IPS-18a (cell line): Measurements from ENCODE around the gene TRMU.

Experiments used
- H3K27ac ChIP-seq: one replicate; pipeline ENCODE4 v1.5.1; 2013; ENCODE audit warnings: low read length
- H3K27me3 ChIP-seq: one replicate; pipeline ENCODE4 v1.6.1; 2013; ENCODE audit warnings: mild to moderate bottlenecking, low read length; ENCODE audit not compliant: control insufficient read depth, insufficient read depth
- H3K36me3 ChIP-seq: one replicate; pipeline ENCODE4 v1.6.1; 2013; ENCODE audit warnings: low read depth, low read length; ENCODE audit not compliant: control insufficient read depth
- H3K4me1 ChIP-seq: one replicate; pipeline ENCODE4 v1.6.1; 2013; ENCODE audit warnings: low read depth, low read length; ENCODE audit not compliant: control insufficient read depth
- H3K4me3 ChIP-seq: one replicate; pipeline ENCODE4 v1.5.1; 2013; ENCODE audit warnings: low read length
- H3K9ac ChIP-seq: one replicate; pipeline ENCODE4 v1.6.1; 2013; ENCODE audit warnings: mild to moderate bottlenecking, low read length, moderate library complexity
- H3K9me3 ChIP-seq: one replicate; pipeline ENCODE4 v1.6.1; 2013; ENCODE audit warnings: low read depth, low read length; ENCODE audit not compliant: control insufficient read depth

TRMU gene

GRCh38 chr22:46362203-46362933 is 26.9 kb downstream of the TRMU start:
- no peak overlapping the region for H3K9ac ChIP-seq
- no peak overlapping the region for H3K27ac ChIP-seq
- H3K4me3 ChIP-seq = no peak overlapping the region
- H3K4me1 ChIP-seq = no peaks in the 10 kb centered on the region
- H3K36me3 ChIP-seq = peaks cover 4% of the 10 kb centered on the region
- no peaks in the 10 kb centered on the region for H3K9me3 ChIP-seq
- no peaks in the 10 kb centered on the region for H3K27me3 ChIP-seq

DNA sequence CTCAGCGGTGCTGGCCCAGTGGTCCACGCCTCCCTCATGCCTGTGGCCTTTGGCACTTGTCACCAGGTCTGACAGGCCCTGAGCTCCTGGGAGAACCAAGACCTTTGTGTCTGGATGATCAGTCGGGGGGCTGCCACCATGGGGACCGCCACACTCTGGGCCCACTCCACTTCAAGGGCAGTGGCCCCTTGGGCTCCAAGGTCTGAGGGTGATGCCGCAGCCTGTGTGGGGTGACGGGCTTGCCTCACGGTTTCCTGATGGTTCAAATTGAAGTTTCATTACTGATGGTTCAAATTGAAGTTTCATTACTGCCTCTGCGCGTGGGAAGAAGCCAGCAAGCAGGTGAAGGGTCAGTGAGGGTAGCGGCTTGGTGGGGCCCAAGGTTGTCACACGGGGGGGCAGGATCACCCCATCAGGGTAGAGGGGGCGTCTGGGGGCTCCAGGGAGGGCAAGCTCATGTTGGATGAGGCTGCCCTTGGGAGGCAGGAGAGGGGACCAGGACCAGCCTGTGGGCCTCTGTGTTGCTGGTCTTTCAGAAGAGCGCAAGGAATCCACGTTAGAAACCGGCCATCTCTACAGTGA is 27.5 kb downstream of the TRMU start:
- Histone ChIP-seq H3K27me3 (no peaks in the 10 kb centered on the region), H3K9me3 (no peaks in the 10 kb centered on the region), H3K4me1 (peaks cover 2% of the 10 kb centered on the region), H3K4me3 (no peak overlapping the region), H3K9ac (no peak overlapping the region), H3K27ac (no peak overlapping the region), H3K36me3 (peaks cover 3% of the 10 kb centered on the region)

DNA sequence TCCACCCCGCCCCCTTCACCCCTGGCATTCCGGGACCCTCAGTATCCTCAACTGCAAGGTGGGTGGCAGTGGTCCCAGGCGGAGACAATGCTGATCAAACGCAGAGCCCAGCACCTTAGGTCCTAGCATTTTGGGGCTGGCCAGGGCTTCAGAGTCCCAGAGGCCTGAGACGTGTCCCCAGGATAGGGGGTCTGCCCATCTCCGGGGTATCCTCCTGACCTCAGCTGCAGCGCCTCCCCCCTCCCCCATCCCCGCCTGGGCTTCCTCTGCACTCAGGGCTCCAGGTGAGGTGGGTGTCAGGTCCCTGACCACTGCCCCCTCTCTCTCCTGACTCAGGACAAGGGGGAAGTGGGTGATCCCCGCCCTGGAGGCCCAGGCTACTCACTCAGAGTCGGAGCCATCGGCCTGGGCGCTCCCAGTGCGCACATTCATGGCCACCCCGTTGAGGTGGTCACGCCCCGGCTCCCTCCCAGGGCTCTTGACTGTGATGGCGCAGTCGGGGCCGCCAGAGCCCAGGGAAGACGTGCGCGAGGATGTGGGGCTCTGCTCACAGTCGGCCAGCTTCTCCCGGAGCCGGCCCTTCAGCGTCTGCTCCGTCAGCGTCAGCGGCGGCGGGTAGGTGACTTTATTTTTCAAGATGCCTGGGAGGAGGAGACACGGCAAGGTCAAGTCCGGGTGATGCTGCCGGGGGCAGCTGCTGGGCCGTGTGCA is 28.3 kb downstream of the TRMU start:
- Histone ChIP-seq H3K4me1 (peaks cover 3% of the 10 kb centered on the region), H3K27ac (no peak overlapping the region), H3K9ac (no peak overlapping the region), H3K27me3 (no peaks in the 10 kb centered on the region), H3K4me3 (no peak overlapping the region), H3K36me3 (no peaks in the 10 kb centered on the region), H3K9me3 (no peaks in the 10 kb centered on the region)

- Histone ChIP-seq H3K4me3 (no peak overlapping the region), H3K27me3 (no peaks in the 10 kb centered on the region), H3K36me3 (no peaks in the 10 kb centered on the region), H3K27ac (no peak overlapping the region), H3K9me3 (no peaks in the 10 kb centered on the region), H3K4me1 (peaks cover 3% of the 10 kb centered on the region), H3K9ac (no peak overlapping the region)
Measured at GRCh38 chr22:46364341-46365165, 29.0 kb downstream of the TRMU start.

DNA sequence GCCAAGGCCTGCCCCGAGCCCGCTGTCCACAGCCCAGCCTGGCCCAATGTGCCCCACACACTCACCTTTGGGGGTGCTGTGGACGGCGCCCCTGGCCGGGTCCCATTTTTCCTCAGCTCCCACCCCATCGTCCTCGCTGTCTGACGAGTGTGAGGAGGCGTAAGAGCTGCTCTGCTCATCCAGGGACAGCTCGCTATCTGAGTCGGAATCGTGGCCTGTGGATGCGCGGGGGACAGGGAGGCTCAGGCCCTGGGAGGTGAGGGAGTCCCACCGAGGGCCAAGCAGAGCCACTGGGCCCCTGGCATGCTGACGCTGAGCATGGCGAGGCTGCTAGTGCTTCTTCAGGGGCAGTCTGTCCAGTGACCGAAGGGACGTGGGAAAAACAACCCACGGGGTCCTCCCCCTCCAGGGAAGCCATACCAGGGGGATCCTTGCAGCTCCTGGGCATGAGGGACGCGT is 29.7 kb downstream of the TRMU start:
- no peaks in the 10 kb centered on the region for H3K36me3 ChIP-seq
- H3K27ac ChIP-seq = no peak overlapping the region
- peaks cover 3% of the 10 kb centered on the region for H3K4me1 ChIP-seq
- H3K27me3 ChIP-seq = no peaks in the 10 kb centered on the region
- H3K9me3 ChIP-seq = no peaks in the 10 kb centered on the region
- H3K9ac ChIP-seq = no peak overlapping the region
- no peak overlapping the region for H3K4me3 ChIP-seq

DNA sequence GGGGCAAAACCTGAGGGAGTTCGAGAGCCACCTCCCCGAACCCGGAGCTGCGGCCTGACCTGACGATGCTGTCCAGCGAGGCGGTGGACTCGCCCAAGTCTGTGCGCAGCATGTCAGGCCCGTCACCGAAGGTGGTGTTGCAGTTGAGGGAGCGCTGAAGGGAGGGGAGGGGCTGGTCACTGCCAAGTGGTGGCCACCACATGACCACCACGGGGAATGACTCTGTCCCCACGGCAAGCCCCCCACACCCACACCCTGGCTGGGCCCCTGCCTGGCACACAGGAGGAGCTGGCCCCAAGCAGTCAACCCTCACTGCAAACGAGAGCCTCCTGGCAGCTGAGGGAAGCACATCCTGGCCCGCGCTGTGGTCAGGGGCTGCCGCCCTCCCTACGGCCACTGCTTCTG is 30.8 kb downstream of the TRMU start:
- Histone ChIP-seq H3K4me3 (no peak overlapping the region), H3K9me3 (no peaks in the 10 kb centered on the region), H3K27me3 (no peaks in the 10 kb centered on the region), H3K9ac (no peak overlapping the region), H3K27ac (no peak overlapping the region), H3K4me1 (peaks cover 3% of the 10 kb centered on the region), H3K36me3 (no peaks in the 10 kb centered on the region)

- peaks cover 3% of the 10 kb centered on the region for H3K4me1 ChIP-seq
Measured at GRCh38 chr22:46366801-46367706, 31.5 kb downstream of the TRMU start.

GRCh38 chr22:46367707-46368191 is 32.2 kb downstream of the TRMU start:
- Histone ChIP-seq H3K4me3 (no peak overlapping the region), H3K4me1 (peaks cover 3% of the 10 kb centered on the region), H3K9ac (no peak overlapping the region), H3K9me3 (no peaks in the 10 kb centered on the region), H3K27me3 (no peaks in the 10 kb centered on the region), H3K36me3 (no peaks in the 10 kb centered on the region), H3K27ac (no peak overlapping the region)

More at GRCh38 chr22:46366801-46367706, 31.5 kb downstream of the TRMU start:
- Histone ChIP-seq H3K27ac (no peak overlapping the region), H3K9me3 (no peaks in the 10 kb centered on the region), H3K36me3 (no peaks in the 10 kb centered on the region), H3K9ac (no peak overlapping the region), H3K4me3 (no peak overlapping the region), H3K27me3 (no peaks in the 10 kb centered on the region)

- Histone ChIP-seq H3K27ac (no peak overlapping the region), H3K9ac (no peak overlapping the region), H3K9me3 (no peaks in the 10 kb centered on the region), H3K4me3 (no peak overlapping the region), H3K4me1 (peaks cover 3% of the 10 kb centered on the region), H3K36me3 (no peaks in the 10 kb centered on the region), H3K27me3 (no peaks in the 10 kb centered on the region)
Measured at GRCh38 chr22:46368422-46368821, 32.9 kb downstream of the TRMU start.

- Histone ChIP-seq H3K4me1 (peaks cover 3% of the 10 kb centered on the region), H3K9me3 (no peaks in the 10 kb centered on the region), H3K9ac (no peak overlapping the region), H3K4me3 (no peak overlapping the region), H3K36me3 (no peaks in the 10 kb centered on the region), H3K27me3 (no peaks in the 10 kb centered on the region), H3K27ac (no peak overlapping the region)
Measured at GRCh38 chr22:46368871-46369715, 33.6 kb downstream of the TRMU start.
